Heart left ventricle (tissue), 16 donors: ENCODE results near the gene ADARB1. TPM values are rescaled to one million over a fixed set of nuclear protein-coding genes. Genes with fewer than 3 reads are reported as not detected.
A peak's percentile ranks its signal among the peaks of the same experiment; 100 is the strongest.

Experiments used
- ATAC-seq, 4 donors: fragments of 200-7000 bp; cut with Tn5 transposase; one replicate each; pipeline ENCODE4 v1.9.1; 2020 to 2022; ENCODE audit warnings: moderate library complexity in 4 of 4, mild to moderate bottlenecking in 3 of 4, moderate number of reproducible peaks in 1 of 4
- DNase-seq, 5 donors: peaks; one replicate each; pipeline ENCODE4 v3.0.0-alpha.2; 2020
- H3K27ac ChIP-seq, 12 donors: fragments of 200-600 bp; sonication (generic) in 4 of 12; one replicate each; pipeline versions ENCODE4 v1.5.0 to v1.8.0; 2016 to 2022; ENCODE audit warnings: mild to moderate bottlenecking in 2 of 12
- H3K27me3 ChIP-seq, 9 donors: fragments of 200-600 bp; sonication (generic) in 2 of 9; one replicate each; pipeline versions ENCODE4 v1.5.1 to v1.8.0; 2016 to 2022; ENCODE audit warnings: mild to moderate bottlenecking in 3 of 9
- H3K36me3 ChIP-seq, 9 donors: fragments of 200-600 bp; sonication (generic) in 2 of 9; one replicate each; pipeline versions ENCODE4 v1.5.0 to v1.8.0; 2018 to 2022; ENCODE audit warnings: mild to moderate bottlenecking in 2 of 9
- H3K4me1 ChIP-seq, 12 donors: fragments of 200-600 bp; sonication (generic) in 4 of 12; one replicate each; pipeline versions ENCODE4 v1.5.0 to v1.8.0; 2016 to 2022; ENCODE audit warnings: mild to moderate bottlenecking in 3 of 12
- H3K4me3 ChIP-seq, 12 donors: fragments of 200-600 bp; sonication (generic) in 4 of 12; one replicate each; pipeline versions ENCODE4 v1.5.0 to v1.8.0; 2017 to 2022; ENCODE audit warnings: mild to moderate bottlenecking in 9 of 12, moderate library complexity in 4 of 12
- H3K9me3 ChIP-seq, 12 donors: fragments of 200-600 bp; sonication (generic) in 4 of 12; one replicate each; pipeline versions ENCODE4 v1.5.0 to v1.8.0; 2016 to 2022; ENCODE audit warnings: mild to moderate bottlenecking in 1 of 12
- POLR2A ChIP-seq, 2 donors: fragments of 450-650 bp; IDR thresholded peaks; one replicate each; pipeline ENCODE4 v1.6.1; 2017; ENCODE audit warnings: antibody characterized with exemption in 2 of 2, mild to moderate bottlenecking in 2 of 2, moderate library complexity in 2 of 2
- WGBS, 4 donors: extraction: QIAGEN DNeasy Blood & Tissue Kit in 2 of 4; methylation state at CpG; one replicate each; pipeline versions ENCODE4 v1.1.5 to v1.1.7; 2013 to 2018; 5-methylcytosine and 5-hydroxymethylcytosine counted together
- intact Hi-C, 10 donors: fragments of 100-400 bp; cut with DNase I; formaldehyde crosslinking; loops; one replicate each; pipeline versions ENCODE4 v1.11.1 to v1.14.2; 2022
- polyA plus RNA-seq, 2 donors: library from polyadenylated mRNA; stranded (reverse); fragments of 200-250 nt; gene quantifications; one replicate each; pipeline ENCODE4 v1.2.3, GENCODE V29; 2013
- total RNA-seq, 9 donors: library from RNA; depleted of rRNA in 2 of 9; stranded (reverse); fragments of >200 nt in 2 of 9; fragmentation: NEBNext Ultra II Directional in 3 of 9; extraction: Animal tissue kit (Norgen Biotek cat#: 25700) in 3 of 9; gene quantifications; one replicate each; pipeline versions ENCODE4 v1.1.0 to v1.2.4, GENCODE V29; 2016 to 2023
- TF ChIP-seq, protein P1 (sequence below), 12 donors: fragments of 200-600 bp; sonication (generic) in 4 of 12; IDR thresholded peaks; one replicate each; pipeline versions ENCODE4 v1.5.0 to v1.8.0; 2018 to 2022; ENCODE audit warnings: antibody characterized with exemption in 12 of 12, mild to moderate bottlenecking in 5 of 12
- donor health status: ischemic (EF 13 %, LVEDD 7.1; RV severe dilation, severe dysfunction).
- donor health status: healthy with polysubstance abuse.
- donor health status: DM: no; HTN: yes; CAD: no.
- donor health status: DM: no; HTN: no; CAD: no.
- donor health status: ischemic (EF 25% LVEDD 6.9; RV normal size, moderate dysfunction).
- donor health status: ischemic (EF 25% LVEDD 5.7; RV mildly dilated, moderate dysfunction).
- donor health status: healthy.
- donor health status: DM: yes; HTN: yes; CAD: no.
- donor health status: ischemic (EF 35%, LVEDD 5.7; RV mildly dilated, moderate dysfunction).
- donor health status: nonischemic (EF 11% LVEDD 7.7; RV severe dilation, severe dysfunction).
- donor health status: DM: yes; HTN: yes; CAD: no.
- donor health status: PGD.
- donor health status: ischemic (EF 29% LVEDD 5.4; RV normal size, mild dysfunction).
- donor health status: nonischemic (EF 23%, LVEDD 6.1; RV moderate dilation, normal function).

Gene ADARB1
- total and polyA plus RNA-seq, 11 donors: 6.9 to 16.3 (median 12.0) TPM

DNA sequence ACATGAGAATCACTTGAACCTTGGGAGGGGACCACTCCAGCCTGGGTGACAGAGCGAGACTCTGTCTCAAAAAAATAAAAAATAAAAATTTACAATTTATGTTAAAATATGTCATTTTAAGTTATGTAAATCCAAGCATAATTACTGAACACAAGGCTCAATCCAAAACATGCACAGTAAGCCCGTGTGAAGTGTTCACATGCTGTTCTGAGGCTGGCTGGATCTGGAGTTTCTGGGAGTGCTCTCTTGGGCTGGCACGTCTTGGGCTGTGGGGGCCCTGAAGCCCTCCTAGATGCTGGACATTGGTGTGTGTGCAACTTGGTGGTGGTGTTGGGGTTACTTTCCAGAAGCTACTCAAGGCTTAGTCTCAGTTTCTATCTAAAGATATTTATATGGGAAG, 25.2 kb downstream of the ADARB1 start:
- H3K4me3 ChIP-seq: no peak overlapping the region
- DNase-seq (no peak), ATAC-seq (no peak)
- intact Hi-C loops: no loop called here
- H3K9me3 ChIP-seq: no peaks in the 10 kb centered on the region
- WGBS, 4 donors: 81 to 86% (median 84%) methylated on average over 3 of the region's 3 CpGs
- peaks cover 15 to 93% (median 62%) of the 10 kb centered on the region in 12 donors for H3K4me1 ChIP-seq
- TF ChIP-seq, protein P1, sequence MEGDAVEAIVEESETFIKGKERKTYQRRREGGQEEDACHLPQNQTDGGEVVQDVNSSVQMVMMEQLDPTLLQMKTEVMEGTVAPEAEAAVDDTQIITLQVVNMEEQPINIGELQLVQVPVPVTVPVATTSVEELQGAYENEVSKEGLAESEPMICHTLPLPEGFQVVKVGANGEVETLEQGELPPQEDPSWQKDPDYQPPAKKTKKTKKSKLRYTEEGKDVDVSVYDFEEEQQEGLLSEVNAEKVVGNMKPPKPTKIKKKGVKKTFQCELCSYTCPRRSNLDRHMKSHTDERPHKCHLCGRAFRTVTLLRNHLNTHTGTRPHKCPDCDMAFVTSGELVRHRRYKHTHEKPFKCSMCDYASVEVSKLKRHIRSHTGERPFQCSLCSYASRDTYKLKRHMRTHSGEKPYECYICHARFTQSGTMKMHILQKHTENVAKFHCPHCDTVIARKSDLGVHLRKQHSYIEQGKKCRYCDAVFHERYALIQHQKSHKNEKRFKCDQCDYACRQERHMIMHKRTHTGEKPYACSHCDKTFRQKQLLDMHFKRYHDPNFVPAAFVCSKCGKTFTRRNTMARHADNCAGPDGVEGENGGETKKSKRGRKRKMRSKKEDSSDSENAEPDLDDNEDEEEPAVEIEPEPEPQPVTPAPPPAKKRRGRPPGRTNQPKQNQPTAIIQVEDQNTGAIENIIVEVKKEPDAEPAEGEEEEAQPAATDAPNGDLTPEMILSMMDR (IDR thresholded peaks at IDR 0.05): no peak
- TF ChIP-seq POLR2A (IDR thresholded peaks at IDR 0.05): no peak
- no peaks in the 10 kb centered on the region for H3K27me3 ChIP-seq
- no peak overlapping the region for H3K27ac ChIP-seq
- H3K36me3 ChIP-seq: no peaks in the 10 kb centered on the region

DNA sequence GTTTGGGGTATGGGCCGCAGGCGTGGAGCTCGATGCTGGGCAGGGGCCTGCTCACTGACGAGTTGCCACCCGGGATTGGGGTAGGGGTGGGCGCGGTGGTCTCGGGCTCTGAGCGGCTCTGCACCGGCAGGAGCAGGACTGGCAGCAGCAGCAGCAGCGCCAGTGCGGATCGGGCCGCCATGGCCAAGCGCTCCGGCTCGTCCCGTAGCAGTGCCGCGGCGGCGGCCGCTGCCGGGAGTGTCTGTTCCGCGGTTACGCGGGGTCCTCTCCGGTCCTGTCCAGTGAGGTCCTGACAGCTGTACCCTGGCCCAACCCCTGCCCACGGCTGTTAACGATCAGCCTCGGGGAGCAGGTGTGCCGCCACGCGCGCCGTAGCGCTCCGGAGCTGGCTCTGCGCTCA, 26.5 kb downstream of the ADARB1 start:
- Histone ChIP-seq H3K4me3 (no peak overlapping the region), H3K27me3 (no peaks in the 10 kb centered on the region), H3K9me3 (no peaks in the 10 kb centered on the region), H3K27ac (no peak overlapping the region), H3K4me1 (peaks cover 8 to 90% (median 65%) of the 10 kb centered on the region in 12 donors), H3K36me3 (no peaks in the 10 kb centered on the region)
- no peak for ATAC-seq
- intact Hi-C loops: no loop called here
- TF ChIP-seq POLR2A (IDR thresholded peaks at IDR 0.05): no peak
- TF ChIP-seq, protein P1 (IDR thresholded peaks at IDR 0.05): no peak
- 94 to 99% (median 97%) methylated on average over 11 to 40 of the region's 40 CpGs for WGBS, 4 donors
- DNase-seq: no peak

DNA sequence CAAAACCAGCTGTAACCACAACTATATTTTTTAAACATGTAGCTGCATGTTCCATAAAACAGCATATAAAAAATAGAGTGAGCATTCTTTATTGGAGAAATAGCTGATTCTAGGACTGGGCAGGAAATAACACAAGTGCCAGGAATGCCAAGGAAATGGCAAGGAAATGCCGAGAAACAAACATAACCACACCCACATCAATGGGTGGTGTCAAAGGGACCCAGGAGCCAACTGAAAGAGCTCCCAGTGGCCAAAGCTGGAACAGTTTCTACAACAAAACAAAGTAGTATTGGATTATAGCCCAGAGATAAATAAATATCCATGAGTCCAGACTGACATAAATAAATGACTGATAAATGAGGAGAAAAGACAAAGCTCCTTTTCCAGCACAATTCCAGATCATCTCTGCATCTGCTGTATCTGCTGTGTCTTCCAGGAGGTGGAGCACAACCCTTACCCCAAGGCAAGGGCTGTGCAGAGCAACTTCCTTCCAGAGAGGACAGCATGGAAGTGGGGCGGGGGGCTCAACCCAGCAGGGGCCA, 28.1 kb downstream of the ADARB1 start:
- no peaks in the 10 kb centered on the region for H3K36me3 ChIP-seq
- TF ChIP-seq, protein P1 (IDR thresholded peaks at IDR 0.05): peak; percentile 11 to 51 (median 39)
- no peak for TF ChIP-seq POLR2A (IDR thresholded peaks at IDR 0.05)
- peak overlapping the region in 9 of 12 donors; percentile 6 to 62 (median 38) for H3K27ac ChIP-seq
- ATAC-seq: peak in 3 of 4 donors; percentile 28 to 33 (median 31)
- intact Hi-C loops: no loop called here
- 27 to 55% (median 40%) methylated on average over 2 of the region's 2 CpGs for WGBS, 4 donors
- H3K4me3 ChIP-seq: no peak overlapping the region
- peaks cover 8 to 81% (median 56%) of the 10 kb centered on the region in 12 donors for H3K4me1 ChIP-seq
- no peaks in the 10 kb centered on the region for H3K27me3 ChIP-seq
- H3K9me3 ChIP-seq: no peaks in the 10 kb centered on the region
- no peak for DNase-seq

DNA sequence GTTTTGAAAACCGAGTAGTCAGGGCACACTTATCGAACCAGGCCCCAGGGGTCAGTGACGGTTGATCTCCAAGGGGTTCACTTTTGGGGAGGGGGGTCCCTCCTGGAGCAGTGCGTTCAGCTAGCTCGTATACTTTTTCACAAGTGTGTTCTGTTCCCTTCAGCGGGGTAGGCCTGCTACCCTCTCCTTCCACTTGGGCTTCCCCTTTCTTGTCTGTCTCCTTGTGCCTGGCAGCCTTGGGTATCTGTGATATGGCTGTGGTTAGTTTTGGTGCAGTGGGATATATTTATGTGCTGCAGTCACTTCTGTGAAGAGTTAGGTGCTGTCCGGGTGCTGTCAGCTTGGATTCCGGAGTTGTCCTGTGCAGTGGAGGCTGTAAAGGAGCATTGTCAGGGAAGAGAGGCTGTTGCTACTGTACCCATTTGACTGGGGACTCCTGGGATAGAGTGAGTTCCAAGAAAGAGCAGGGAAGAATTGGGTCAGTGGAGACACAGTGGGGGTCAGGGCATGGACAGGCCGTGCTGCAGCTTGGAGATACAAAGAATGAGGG, 29.7 kb downstream of the ADARB1 start:
- H3K36me3 ChIP-seq: no peaks in the 10 kb centered on the region
- TF ChIP-seq POLR2A (IDR thresholded peaks at IDR 0.05): no peak
- TF ChIP-seq, protein P1 (IDR thresholded peaks at IDR 0.05): no peak
- WGBS, 4 donors: 71 to 80% (median 72%) methylated on average over 9 of the region's 9 CpGs

More for the DNA sequence above, 29.7 kb downstream of the ADARB1 start:
- DNase-seq (no peak), ATAC-seq (peak in 2 of 4 donors; percentile 11 to 46)
- Histone ChIP-seq H3K27me3 (no peaks in the 10 kb centered on the region), H3K9me3 (no peaks in the 10 kb centered on the region), H3K4me1 (peaks cover 8 to 72% (median 58%) of the 10 kb centered on the region in 12 donors), H3K4me3 (no peak overlapping the region), H3K27ac (peak overlapping the region in 9 of 12 donors; percentile 2 to 73 (median 34))
- intact Hi-C loops: no loop called here
